HG03460 (cell line): ENCODE results near the gene DNAJC4.

Experiments
- ATAC-seq: cut with Tn5 transposase; IDR thresholded peaks from one replicate; pipeline ENCODE4 v1.9.1; 2021; ENCODE audit not compliant: unreplicated experiment

DNAJC4 gene

DNA sequence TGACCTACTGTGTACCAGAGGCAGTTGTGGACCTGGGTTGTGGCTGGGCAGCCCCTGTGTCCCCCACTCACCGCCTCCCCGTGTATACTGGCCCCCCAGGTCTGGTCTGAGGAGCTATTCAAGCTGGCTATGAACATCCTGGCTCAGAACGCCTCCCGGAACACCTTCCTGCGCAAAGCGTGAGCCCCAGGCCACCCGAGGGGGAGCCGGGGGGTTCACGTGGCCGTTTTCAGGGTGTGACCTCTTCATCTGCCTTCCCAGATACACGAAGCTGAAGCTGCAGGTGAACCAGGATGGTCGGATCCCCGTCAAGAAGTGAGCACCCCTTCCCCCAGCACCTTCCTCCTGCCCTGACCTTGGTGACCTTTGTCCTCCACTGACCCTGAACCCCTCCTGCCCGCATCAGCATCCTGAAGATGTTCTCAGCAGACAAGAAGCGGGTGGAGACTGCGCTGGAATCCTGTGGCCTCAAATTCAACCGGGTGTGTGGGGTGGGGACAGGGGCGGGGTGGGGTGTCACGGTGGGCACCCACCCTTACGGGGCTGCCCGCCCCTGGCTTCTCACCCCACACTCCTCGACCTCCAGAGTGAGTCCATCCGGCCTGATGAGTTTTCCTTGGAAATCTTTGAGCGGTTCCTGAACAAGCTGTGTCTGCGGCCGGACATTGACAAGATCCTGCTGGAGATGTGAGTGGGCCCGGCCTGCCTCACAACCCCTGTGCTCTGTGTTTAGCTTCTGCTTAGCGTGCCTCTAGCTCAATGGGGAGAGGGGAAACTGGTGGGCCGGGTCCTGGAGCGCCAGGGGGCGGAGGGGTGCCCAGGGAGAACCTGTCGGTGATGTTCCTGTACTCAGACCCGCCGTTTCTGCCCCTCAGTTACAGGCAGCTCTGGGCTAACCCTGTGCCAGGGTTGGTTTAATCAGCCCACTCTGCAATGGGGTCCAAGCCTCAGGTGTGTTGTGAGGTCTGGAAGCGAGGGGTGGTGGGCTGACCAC is 25.1 kb downstream of the DNAJC4 start:
- no peak for ATAC-seq

DNA sequence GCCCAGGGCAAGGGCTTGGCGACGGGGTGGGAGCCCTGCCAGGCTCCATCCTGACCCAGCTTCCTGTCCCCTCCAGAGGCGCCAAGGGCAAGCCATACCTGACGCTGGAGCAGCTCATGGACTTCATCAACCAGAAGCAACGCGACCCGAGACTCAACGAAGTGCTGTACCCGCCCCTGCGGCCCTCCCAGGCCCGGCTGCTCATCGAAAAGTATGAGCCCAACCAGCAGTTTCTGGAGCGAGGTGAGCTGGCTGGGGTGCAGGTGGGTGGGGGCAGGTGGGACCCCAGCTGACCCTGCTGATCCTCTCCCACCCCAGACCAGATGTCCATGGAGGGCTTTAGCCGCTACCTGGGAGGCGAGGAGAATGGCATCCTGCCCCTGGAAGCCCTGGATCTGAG is 26.0 kb downstream of the DNAJC4 start:
- no peak for ATAC-seq

DNA sequence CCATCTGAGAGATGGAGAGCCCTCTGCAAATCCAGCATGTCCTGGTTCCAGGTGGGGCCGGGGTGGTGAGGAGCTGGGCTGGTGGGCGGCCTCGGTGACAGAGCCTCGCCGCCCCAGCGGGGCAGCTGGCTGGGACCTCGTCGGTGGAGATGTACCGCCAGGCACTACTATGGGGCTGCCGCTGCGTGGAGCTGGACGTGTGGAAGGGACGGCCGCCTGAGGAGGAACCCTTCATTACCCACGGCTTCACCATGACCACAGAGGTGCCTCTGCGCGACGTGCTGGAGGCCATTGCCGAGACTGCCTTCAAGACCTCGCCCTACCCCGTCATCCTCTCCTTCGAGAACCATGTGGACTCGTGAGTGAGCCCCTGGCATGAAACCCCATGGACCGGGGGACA is 28.0 kb downstream of the DNAJC4 start:
- ATAC-seq = no peak

DNA sequence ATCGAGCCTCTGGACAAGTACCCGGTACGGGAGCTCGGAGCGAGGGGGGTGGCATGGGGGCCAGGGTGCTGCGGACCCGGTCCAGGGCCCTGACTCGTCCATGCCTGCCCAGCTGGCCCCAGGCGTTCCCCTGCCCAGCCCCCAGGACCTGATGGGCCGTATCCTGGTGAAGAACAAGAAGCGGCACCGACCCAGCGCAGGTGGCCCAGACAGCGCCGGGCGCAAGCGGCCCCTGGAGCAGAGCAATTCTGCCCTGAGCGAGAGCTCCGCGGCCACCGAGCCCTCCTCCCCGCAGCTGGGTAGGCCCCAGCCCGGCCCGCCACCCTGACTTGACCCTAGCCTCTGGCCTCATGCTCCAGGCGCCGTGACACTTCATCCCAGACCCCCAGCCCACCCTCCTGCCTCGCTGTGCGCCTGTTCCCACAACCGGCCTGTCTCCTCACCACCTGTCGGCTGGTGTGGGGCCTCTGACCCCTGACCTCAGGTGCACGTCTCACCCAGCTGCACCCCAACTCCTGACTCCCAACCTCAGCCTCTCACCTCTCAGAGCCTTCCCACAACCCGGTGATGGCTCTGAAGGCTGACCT is 28.7 kb downstream of the DNAJC4 start:
- ATAC-seq = no peak

DNA sequence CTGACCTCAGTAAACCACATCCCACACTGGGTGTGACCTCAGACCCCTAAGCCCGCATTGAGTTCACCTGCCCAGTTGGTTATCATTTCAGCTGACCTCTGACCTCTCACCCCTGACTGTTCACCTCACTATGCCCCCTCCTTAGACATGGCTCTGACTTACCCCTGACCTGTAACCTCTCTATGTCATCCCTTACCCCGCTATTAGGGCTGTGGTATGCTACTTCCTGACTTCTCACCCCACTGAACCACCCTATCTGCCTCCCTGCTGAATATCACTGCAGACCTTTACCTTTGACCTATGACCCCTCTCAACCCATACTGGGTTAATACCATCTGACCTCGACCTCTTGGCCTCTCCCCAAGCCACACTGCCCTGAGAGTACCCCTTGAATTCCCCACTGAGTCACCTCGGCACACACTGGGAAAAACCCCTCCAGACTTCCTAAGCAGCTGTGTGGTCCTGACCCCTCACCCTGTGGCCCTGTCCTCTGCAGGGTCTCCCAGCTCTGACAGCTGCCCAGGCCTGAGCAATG is 29.3 kb downstream of the DNAJC4 start:
- no peak for ATAC-seq

DNA sequence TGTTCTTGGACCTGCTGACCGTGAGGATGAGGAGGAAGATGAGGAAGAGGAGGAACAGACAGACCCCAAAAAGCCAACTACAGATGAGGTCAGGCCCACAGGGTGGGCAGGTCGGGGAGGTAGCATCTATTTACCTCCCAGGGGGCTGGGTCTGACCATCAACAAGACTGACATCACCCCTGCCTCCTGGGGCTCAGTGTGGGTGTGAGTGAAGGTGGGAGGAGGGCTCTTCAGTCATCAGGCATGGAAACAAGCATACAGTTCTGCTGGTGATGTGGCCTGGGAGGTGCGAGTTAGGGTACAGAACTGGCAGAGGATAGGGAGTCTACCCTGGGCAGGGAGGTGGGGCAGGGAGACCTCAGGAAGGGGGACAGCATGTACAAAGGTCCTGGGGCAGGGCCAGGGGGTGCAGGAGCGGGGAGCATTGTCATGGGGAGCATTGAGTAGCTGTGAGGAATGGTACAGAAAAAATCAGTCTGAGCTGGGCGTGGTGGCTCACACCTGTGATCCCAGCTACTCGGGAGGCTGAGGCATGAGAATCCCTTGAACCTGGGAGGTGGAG is 29.9 kb downstream of the DNAJC4 start:
- no peak for ATAC-seq

DNA sequence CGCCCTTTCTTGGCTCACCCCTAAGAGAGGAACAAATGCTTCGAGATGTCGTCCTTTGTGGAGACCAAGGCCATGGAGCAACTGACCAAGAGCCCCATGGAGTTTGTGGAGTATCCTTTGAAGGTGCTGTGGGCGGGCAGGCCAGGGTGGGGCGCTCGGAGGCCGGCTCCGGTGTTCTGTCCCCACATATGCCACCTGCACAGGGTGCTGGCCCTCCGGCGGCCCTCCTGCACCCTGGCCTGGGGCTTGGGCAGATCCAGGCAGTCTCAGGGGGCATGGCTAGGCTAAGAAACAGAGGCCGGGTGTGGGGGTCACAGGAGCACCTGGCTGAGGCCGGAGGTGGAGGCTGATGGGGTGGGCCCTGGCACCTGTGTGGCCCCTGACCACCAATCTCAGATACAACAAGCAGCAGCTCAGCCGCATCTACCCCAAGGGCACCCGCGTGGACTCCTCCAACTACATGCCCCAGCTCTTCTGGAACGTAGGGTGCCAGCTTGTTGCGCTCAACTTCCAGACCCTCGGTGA is 31.3 kb downstream of the DNAJC4 start:
- ATAC-seq = no peak

DNA sequence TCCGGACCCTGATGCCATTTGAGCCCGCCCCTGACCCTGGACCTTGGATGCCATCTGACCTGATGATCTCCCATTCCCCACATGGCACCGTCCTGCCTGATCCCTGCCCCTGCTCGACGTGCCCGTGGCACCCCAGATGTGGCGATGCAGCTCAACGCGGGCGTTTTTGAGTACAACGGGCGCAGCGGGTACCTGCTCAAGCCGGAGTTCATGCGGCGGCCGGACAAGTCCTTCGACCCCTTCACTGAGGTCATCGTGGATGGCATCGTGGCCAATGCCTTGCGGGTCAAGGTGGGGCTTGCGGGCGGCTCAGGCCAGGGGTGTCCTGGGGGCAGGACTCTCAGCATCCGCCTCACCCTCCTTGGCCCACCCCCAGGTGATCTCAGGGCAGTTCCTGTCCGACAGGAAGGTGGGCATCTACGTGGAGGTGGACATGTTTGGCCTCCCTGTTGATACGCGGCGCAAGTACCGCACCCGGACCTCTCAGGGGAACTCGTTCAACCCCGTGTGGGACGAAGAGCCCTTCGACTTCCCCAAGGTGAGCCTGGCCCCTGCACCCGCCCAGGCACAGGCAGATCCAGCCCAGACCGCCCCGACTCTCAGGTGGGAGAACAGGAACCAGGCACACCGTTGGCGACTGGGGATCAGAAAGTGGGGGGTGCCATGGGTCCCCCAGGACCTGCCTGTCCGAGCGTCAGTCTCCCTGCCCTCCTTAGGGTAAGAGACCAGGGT is 32.1 kb downstream of the DNAJC4 start:
- ATAC-seq = no peak

DNA sequence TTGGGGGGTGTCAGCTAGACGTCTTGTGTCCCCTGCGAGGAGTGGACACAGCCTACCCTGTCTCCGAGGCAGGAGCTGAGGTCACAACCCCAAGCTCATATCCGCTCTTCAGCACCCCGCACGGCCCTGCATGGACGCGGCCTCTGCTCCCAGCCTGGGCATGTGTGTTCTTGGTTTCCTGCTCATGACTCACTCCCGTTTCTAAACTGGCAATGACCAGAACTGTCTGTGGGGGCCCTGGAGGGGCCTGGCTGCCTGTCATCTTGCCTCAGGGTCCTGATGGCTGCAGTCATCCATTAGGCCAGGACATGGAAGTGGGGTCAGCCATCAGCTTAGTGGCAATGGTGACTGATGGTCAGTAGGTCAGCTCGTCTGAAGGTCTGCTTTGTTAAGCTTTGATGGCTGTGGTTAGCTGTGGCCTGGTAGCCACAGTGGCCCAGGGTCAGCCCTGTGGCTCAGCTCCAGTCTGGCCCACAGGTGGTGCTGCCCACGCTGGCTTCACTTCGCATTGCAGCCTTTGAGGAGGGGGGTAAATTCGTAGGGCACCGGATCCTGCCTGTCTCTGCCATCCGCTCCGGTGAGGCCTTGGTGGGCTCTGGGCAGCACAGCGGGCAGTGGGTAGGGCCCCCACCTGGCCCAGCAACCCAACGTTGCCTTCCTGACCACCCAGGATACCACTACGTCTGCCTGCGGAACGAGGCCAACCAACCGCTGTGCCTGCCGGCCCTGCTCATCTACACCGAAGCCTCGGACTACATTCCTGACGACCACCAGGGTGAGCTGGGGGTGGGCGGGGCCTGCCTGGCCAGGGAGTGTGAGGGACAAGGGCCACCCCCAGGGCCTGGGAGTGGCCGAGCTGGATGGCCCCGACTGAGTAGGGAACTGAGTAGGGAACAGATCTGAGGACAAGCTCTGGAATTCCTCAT is 32.9 kb downstream of the DNAJC4 start:
- ATAC-seq = no peak

DNA sequence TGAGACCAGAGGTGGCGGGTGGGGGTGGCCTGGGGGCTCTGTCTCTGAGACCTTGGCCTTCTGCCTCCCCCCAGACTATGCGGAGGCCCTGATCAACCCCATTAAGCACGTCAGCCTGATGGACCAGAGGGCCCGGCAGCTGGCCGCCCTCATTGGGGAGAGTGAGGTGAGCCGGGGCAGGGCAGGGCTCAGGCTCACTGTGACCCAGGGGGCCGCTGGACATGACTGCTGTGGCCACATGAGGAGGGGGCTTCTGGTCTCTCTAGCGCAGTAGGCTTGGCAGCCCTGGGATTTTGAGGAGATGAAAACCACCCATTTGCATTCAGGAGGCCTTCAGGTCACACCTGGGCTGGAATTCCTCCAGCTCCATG is 33.6 kb downstream of the DNAJC4 start:
- ATAC-seq = no peak

DNA sequence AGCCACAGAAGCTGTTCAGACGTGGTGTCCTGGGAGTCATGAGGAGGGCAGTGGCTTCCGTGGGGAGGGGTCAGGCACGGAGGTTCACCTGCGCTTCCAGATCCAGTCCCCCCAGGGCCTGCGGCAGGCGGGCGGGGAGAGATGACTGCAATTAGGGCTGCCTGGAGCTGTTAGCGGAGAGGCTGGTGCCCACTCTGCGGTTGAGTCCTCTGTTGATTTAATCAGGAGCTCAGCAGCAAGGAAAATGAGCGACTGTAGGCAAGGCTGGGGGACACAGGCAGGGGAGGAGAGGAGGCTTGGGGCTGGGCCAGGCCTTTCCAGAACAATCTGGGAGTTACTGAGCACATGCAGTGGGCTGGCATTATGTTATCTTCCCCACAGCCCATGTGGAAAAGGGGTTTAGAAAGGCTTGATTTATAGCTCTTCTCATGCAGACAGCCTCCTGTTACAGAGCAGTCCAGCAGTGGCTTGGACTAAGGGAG is 34.1 kb downstream of the DNAJC4 start:
- ATAC-seq = no peak

DNA sequence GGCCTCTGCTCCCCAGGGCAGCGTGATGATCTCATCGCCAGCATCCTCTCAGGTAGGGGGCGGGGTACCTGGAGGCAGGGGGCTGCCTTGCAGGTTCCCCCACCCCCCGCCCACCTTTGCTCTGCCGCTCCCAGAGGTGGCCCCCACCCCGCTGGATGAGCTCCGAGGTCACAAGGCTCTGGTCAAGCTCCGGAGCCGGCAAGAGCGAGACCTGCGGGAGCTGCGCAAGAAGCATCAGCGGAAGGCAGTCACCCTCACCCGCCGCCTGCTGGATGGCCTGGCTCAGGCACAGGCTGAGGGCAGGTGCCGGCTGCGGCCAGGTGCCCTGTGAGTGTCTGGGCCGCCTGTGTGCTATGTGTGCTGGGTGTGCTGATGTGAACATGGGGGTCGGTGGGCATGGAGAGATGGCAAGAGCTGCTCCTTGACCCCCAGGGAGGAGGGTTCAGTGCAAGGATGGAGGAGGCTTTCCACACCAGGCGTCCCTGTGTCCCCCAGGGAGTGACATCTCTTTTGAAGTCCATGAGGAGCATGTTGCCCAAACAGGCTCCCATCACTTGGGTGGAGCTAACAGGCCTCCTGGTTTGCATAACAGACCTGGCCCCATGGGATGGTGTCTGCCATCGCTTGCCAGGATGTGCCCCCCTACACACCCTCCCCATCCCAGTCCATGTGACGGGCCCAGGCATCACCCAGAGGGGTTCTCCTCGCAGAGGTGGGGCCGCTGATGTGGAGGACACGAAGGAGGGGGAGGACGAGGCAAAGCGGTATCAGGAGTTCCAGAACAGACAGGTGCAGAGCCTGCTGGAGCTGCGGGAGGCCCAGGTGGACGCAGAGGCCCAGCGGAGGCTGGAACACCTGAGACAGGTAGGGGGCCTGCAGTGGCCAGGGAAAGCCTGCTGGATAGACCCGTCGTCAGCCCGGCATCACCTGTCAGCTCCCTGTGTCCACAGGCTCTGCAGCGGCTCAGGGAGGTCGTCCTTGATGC is 35.1 kb downstream of the DNAJC4 start:
- no peak for ATAC-seq

DNA sequence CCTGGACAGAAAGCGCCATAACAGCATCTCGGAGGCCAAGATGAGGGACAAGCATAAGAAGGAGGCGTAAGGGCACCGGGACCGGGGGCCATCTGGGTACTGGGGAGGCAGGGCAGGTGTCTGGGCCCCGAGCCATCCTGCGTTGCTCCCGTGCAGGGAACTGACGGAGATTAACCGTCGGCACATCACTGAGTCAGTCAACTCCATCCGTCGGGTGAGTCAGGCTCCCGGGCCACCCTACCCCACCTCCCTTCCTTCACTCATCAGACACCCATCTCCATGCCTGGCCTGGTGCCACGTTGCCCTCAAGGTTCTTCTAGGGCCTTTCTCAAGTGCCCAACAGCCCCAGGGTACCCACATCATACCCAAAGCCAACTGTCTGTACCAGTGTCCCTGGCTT is 36.0 kb downstream of the DNAJC4 start:
- no peak for ATAC-seq

DNA sequence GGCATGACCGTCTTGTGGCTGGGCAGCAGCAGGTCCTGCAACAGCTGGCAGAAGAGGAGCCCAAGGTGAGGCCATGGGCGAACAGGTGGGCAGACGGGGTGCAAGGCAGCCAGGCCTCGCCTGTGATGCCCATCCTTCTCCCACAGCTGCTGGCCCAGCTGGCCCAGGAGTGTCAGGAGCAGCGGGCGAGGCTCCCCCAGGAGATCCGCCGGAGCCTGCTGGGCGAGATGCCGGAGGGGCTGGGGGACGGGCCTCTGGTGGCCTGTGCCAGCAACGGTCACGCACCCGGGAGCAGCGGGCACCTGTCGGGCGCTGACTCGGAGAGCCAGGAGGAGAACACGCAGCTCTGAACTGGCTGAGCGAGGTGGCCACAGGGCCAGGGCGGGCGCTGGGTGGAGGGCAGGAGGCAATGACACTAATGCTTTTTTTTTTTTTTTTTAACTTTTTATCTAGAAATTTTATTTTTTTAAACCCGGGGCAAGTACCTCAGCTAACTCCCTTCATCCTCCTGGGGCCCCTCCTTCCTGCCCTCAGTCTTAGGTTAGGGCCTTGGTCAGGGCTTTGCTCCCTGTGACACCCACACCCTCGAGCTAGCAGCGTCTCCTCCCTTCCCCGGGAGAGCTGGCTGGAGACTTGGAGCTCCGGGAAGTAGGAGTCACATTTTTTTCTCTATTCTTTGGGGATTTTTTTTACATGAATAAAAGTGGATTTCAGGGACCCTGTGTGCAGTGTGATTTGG is 37.0 kb downstream of the DNAJC4 start:
- no peak for ATAC-seq

DNA sequence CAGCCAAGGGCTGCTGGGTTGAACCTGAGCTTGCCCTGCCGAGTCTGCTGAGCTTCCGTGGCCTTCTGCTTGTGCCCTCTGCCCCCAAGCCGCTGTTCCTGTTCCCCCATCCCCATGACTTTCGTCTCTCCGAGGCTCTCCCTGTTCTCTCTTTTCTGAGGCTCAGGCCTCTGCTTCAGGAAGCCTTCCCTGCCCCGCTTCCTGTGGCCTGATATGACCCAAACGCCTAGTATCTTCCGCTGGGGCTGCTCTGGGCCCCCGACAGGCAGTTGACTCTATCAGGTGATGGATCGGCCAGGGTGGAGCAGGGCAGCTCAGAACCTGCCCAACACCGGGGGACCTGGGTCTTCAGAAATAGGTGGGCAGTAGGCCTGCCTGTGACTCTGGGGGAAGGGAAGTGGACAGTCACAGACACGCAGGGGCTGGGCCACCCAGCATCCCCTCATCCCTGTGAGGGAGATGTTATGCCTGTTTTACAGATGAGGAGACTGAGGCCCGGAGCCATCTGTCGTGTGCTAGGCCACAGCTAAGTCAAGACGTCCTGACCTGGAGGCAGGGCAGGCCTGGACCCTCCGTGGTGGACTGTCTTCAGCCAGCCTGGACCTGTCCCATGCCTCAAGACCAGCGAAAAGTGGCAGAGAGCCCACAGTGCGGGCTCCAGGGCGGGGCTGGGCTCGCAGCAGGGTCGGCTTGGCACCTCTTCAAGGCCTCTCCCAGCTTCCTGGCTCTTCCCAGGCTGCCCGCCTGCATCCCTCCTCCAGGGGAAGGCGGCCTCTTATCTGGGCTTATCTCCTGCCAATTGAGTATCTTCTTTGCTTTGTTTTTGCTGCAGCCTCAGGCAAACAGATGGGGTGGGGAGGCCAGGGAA is 37.9 kb downstream of the DNAJC4 start:
- ATAC-seq = no peak

DNA sequence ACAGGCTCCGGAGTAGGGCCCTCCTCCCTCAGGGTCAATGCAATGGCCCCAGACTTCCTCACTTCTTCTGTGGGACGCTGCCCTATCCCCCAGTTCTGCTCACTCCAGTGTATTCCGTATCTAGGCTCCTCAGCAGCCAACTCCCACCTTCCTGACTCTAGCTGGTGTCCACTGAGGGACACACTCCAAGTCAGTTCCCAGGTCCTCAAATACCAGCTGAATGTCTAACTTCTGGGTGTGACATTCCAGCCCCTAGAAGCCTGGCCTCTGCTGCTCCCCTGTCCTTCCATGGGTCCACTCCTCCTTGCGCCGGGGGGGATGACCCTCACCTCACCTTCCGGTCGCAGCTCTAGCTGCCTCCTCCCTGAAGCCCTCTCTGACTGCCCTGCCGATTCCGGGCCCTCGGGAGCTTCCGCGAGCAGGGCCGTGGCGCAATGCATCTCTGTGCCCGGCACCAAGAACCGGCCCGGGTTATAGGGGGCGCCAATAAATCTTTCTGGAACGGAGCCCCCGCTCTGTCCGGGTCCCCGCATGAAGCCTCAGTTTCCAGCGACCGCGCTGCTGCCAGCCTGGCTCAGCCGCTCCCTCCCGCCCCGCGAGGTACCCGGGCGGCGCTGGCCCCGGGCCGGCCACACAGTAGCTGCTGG is 38.7 kb downstream of the DNAJC4 start:
- ATAC-seq = peak; percentile 11
